Neutrophil (primary cell): ENCODE results near the gene GPR162.
A peak's percentile ranks its signal among the peaks of the same experiment; 100 is the strongest.

Source experiments
- H3K27ac ChIP-seq: fragments of 200-600 bp; sonication (generic); 2 replicates; pipeline ENCODE4 v1.5.1; 2016; ENCODE audit warnings: mild to moderate bottlenecking, moderate library complexity
- H3K27me3 ChIP-seq: fragments of 200-600 bp; sonication (generic); 2 replicates; pipeline ENCODE4 v1.6.0; 2016; ENCODE audit warnings: mild to moderate bottlenecking
- H3K36me3 ChIP-seq: fragments of 200-600 bp; sonication (generic); 2 replicates; pipeline ENCODE4 v1.5.1; 2017
- H3K4me1 ChIP-seq, 2 experiments: fragments of 200-600 bp in 1 of 2; sonication (generic) in 1 of 2; 1 replicate in 1 of 2; 2 replicates in 1 of 2; pipeline versions ENCODE4 v1.5.1 to v1.6.1; 2013 to 2016; ENCODE audit warnings: low read depth in 1 of 2, low read length in 1 of 2, mild to moderate bottlenecking in 1 of 2, moderate library complexity in 1 of 2; ENCODE audit not compliant: control insufficient read depth in 1 of 2, insufficient read depth in 1 of 2
- H3K4me3 ChIP-seq, 2 experiments: fragments of 200-600 bp in 1 of 2; sonication (generic) in 1 of 2; 1 replicate in 1 of 2; 2 replicates in 1 of 2; pipeline ENCODE4 v1.5.1; 2013 to 2016; ENCODE audit warnings: low read depth in 1 of 2, low read length in 1 of 2, mild to moderate bottlenecking in 1 of 2, moderate library complexity in 1 of 2
- H3K9me3 ChIP-seq: fragments of 200-600 bp; sonication (generic); 2 replicates; pipeline ENCODE4 v1.5.1; 2016
- TF ChIP-seq, protein P1 (sequence below): fragments of 200-600 bp; sonication (generic); IDR thresholded peaks from 2 replicates; pipeline ENCODE4 v1.5.1; 2016; ENCODE audit warnings: antibody characterized with exemption

GPR162 gene, protein sequence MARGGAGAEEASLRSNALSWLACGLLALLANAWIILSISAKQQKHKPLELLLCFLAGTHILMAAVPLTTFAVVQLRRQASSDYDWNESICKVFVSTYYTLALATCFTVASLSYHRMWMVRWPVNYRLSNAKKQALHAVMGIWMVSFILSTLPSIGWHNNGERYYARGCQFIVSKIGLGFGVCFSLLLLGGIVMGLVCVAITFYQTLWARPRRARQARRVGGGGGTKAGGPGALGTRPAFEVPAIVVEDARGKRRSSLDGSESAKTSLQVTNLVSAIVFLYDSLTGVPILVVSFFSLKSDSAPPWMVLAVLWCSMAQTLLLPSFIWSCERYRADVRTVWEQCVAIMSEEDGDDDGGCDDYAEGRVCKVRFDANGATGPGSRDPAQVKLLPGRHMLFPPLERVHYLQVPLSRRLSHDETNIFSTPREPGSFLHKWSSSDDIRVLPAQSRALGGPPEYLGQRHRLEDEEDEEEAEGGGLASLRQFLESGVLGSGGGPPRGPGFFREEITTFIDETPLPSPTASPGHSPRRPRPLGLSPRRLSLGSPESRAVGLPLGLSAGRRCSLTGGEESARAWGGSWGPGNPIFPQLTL

DNA sequence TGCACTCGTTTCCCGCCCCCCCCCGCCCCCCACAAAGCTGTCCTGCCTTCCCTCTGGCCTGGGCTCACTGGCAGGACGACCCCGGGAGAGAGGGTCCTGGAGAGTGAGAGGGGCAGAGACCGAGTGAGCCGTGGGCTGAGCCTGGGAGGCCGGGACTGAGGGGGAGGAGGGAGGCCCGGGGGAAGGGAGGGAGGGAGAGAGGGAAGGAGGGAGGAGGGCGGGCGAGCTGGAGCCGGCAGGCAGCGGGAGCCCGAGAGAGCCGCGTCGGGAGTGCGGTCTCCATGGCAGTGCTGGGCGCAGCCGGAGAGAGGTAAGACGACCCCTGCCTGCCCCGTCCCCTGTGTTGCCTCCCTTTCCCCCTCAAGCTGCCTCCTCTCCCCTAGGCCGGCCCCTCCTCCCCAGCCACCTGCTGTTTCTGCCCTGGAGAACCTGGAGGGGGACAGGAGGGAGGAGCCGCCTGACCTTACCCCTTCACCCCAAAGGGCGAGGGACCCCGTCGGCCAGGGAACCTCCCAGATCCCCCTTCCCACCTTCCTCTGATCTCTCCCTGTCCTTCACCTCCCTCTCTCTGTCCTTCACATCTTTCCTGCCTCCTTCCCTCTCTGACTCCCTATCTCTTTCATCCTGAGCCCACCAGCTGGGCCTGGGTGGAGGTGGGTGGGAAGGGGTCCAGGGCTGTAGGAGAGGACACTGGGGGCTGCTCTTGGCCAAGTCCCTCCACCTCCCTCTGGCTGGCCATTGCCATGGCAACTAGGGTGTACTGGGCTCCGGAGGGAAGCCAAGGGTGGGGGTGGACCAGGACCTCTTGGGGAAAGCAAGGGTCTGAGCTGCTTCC is at the start of gene GPR162:
Gene GPR162 (plus strand): TSS at position 231 of the 835 bp plus-strand sequence. CDS start 2,078 bp downstream, outside the sequence.
- Histone ChIP-seq H3K4me1 (peaks cover 12 to 19% of the 10 kb centered on the region in 2 experiments), H3K9me3 (no peaks in the 10 kb centered on the region), H3K27ac (peak within 1 kb of the TSS; percentile 44), H3K27me3 (peaks cover 53% of the 10 kb centered on the region), H3K4me3 (peak within 1 kb of the TSS; percentile 43 to 65), H3K36me3 (no peaks in the 10 kb centered on the region)
- TF ChIP-seq, protein P1, sequence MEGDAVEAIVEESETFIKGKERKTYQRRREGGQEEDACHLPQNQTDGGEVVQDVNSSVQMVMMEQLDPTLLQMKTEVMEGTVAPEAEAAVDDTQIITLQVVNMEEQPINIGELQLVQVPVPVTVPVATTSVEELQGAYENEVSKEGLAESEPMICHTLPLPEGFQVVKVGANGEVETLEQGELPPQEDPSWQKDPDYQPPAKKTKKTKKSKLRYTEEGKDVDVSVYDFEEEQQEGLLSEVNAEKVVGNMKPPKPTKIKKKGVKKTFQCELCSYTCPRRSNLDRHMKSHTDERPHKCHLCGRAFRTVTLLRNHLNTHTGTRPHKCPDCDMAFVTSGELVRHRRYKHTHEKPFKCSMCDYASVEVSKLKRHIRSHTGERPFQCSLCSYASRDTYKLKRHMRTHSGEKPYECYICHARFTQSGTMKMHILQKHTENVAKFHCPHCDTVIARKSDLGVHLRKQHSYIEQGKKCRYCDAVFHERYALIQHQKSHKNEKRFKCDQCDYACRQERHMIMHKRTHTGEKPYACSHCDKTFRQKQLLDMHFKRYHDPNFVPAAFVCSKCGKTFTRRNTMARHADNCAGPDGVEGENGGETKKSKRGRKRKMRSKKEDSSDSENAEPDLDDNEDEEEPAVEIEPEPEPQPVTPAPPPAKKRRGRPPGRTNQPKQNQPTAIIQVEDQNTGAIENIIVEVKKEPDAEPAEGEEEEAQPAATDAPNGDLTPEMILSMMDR = no peak

DNA sequence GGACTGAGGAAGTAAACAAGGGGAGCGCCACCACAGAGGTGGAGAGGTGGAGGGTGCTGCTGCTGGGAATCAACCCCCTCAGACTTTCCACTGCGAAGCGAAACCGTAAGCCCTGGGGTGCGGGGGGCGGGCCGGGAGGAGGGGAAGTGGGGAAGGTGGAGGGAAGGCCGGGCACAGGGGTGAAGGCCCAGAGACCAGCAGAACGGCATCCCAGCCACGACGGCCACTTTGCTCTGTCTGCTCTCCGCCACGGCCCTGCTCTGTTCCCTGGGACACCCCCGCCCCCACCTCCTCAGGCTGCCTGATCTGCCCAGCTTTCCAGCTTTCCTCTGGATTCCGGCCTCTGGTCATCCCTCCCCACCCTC is 49.3 kb upstream of the GPR162 start, which contains the start of gene LAG3:
Gene LAG3 (plus strand): TSS at position 190 of the 365 bp plus-strand sequence. CDS start 333 bp downstream, outside the sequence.
- Histone ChIP-seq H3K36me3 (no peaks in the 10 kb centered on the region), H3K9me3 (no peaks in the 10 kb centered on the region), H3K27ac (no peak within 1 kb of the TSS), H3K4me3 (peak within 1 kb of the TSS in 1 of 2 experiments; percentile 20), H3K27me3 (peaks cover 100% of the 10 kb centered on the region), H3K4me1 (peaks cover 3 to 18% of the 10 kb centered on the region in 2 experiments)
- TF ChIP-seq, protein P1 = no peak

DNA sequence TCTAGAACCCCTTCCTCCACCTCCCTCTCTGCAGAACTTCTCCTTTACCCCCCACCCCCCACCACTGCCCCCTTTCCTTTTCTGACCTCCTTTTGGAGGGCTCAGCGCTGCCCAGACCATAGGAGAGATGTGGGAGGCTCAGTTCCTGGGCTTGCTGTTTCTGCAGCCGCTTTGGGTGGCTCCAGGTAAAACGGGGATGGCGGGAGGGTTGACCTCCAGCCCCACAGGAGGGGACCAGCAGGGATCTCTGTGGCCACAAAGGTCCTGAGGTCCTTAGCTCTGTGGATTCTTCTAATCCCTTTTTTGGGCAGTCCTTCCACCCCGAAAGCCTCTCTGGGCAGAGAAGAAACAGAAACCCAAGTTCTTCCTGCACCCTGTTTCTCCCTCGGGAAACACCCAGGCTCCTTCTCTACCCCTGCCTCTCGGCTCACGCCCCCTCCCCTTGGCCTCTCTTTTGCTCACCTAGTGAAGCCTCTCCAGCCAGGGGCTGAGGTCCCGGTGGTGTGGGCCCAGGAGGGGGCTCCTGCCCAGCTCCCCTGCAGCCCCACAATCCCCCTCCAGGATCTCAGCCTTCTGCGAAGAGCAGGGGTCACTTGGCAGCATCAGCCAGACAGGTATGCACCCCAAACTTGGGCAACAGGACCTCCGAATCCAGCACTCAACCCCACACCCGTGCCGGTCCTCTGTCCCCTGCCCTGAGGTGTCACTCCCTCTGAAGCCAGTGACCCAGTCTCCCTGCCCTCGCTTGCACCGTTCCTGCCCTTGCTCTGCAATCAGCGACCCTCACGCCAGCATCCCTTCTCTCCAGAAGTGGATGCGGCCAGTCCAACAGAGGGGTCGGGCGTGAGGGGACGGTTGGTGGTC is 48.7 kb upstream of the GPR162 start:
- H3K4me3 ChIP-seq = peak overlapping the region in 1 of 2 experiments; percentile 20
- no peak overlapping the region for H3K27ac ChIP-seq
- H3K4me1 ChIP-seq = peaks cover 5 to 12% of the 10 kb centered on the region in 2 experiments
- H3K27me3 ChIP-seq = peaks cover 100% of the 10 kb centered on the region
- H3K9me3 ChIP-seq = no peaks in the 10 kb centered on the region
- H3K36me3 ChIP-seq = no peaks in the 10 kb centered on the region
- TF ChIP-seq, protein P1 = no peak

DNA sequence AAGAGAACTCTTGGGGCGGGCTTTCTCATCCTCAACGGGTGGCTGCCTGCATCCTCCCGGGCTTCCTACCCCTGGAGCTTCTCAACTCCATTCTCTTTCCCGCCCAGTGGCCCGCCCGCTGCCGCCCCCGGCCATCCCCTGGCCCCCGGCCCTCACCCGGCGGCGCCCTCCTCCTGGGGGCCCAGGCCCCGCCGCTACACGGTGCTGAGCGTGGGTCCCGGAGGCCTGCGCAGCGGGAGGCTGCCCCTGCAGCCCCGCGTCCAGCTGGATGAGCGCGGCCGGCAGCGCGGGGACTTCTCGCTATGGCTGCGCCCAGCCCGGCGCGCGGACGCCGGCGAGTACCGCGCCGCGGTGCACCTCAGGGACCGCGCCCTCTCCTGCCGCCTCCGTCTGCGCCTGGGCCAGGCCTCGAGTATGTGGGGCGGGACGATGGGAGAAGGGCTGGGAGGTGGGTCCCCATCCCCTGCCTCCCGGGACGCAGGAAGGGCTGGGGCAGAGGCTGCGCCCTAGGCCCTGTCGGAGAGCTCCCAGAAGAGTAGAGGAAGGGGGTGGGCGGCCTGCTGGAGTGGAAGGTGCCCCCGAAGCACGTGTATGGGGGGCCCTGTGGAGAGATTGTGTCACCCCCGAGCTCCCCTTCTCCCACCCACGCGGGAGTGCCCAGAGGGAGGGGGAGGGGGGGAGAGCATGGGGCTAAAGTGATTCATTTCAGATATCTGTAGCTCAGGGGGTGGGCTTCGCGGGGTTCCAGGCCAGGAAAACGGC is 47.9 kb upstream of the GPR162 start:
- Histone ChIP-seq H3K4me3 (no peak overlapping the region), H3K27ac (no peak overlapping the region), H3K27me3 (peaks cover 100% of the 10 kb centered on the region), H3K9me3 (no peaks in the 10 kb centered on the region), H3K4me1 (peaks cover 13 to 20% of the 10 kb centered on the region in 2 experiments), H3K36me3 (no peaks in the 10 kb centered on the region)
- TF ChIP-seq, protein P1 = no peak
